Measurements from ENCODE around the gene OIT3.

DNA sequence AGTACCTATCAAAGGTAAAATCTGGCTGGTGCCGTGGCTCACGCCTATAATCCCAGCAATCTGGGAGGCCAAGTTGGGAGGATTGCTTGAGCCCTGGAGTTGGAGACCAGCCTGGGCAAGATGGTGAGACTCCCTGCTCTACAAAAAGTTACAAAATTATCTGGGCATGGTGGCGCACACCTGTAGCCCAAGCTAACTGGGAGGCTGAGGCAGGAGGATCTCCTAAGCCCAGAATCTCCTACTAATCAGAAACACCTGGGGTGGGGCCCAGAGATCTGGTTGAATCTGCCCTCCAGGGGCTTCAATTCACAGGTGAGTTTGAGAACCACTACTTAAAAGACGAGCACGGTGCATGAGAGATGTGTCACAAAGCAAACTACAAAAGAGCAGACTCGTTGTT is 58.6 kb downstream of the OIT3 start:
- TF ChIP-seq, protein P1, sequence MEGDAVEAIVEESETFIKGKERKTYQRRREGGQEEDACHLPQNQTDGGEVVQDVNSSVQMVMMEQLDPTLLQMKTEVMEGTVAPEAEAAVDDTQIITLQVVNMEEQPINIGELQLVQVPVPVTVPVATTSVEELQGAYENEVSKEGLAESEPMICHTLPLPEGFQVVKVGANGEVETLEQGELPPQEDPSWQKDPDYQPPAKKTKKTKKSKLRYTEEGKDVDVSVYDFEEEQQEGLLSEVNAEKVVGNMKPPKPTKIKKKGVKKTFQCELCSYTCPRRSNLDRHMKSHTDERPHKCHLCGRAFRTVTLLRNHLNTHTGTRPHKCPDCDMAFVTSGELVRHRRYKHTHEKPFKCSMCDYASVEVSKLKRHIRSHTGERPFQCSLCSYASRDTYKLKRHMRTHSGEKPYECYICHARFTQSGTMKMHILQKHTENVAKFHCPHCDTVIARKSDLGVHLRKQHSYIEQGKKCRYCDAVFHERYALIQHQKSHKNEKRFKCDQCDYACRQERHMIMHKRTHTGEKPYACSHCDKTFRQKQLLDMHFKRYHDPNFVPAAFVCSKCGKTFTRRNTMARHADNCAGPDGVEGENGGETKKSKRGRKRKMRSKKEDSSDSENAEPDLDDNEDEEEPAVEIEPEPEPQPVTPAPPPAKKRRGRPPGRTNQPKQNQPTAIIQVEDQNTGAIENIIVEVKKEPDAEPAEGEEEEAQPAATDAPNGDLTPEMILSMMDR (IDR thresholded peaks at IDR 0.05; ENCODE audit: extremely low read depth in 1 of 2, insufficient read depth in 1 of 2, low read depth in 1 of 2, low read length in 2 of 2), result no peak
- TF ChIP-seq POLR2A (IDR thresholded peaks at IDR 0.05; ENCODE audit: low read depth, low read length) (no peak), FOS (IDR thresholded peaks at IDR 0.05; ENCODE audit: borderline replicate concordance, insufficient read depth, low read length) (no peak), POLR2AphosphoS5 (IDR thresholded peaks at IDR 0.05; ENCODE audit: insufficient read depth, low read depth, low read length) (no peak), GATA2 (IDR thresholded peaks at IDR 0.05; ENCODE audit: insufficient read depth, insufficient read length, low read depth, low read length) (no peak), EZH2 (IDR thresholded peaks at IDR 0.05; ENCODE audit: borderline replicate concordance, low read depth, low read length, severe bottlenecking) (no peak), JUN (IDR thresholded peaks at IDR 0.05; ENCODE audit: borderline replicate concordance, insufficient read depth, insufficient read length, low read depth) (no peak), MYC (IDR thresholded peaks at IDR 0.05; ENCODE audit: low read depth, low read length) (no peak)

Data from endothelial cell of umbilical vein (primary cell).